HG02588 (cell line): ENCODE results near the gene HSDL2.

ENCODE experiments used
- ATAC-seq: cut with Tn5 transposase; IDR thresholded peaks from one replicate; pipeline ENCODE4 v1.9.1; 2021; ENCODE audit warnings: mild to moderate bottlenecking, moderate library complexity; ENCODE audit not compliant: unreplicated experiment

The HSDL2 gene

GRCh38 chr9:112443636-112444035 is 63.7 kb downstream of the HSDL2 start:
- ATAC-seq: no peak

GRCh38 chr9:112445196-112445595 is 65.3 kb downstream of the HSDL2 start:
- no peak for ATAC-seq

GRCh38 chr9:112446080-112446479 is 66.2 kb downstream of the HSDL2 start:
- ATAC-seq: no peak

- no peak for ATAC-seq
Measured at GRCh38 chr9:112446526-112446925, 66.6 kb downstream of the HSDL2 start.

- no peak for ATAC-seq
Measured at GRCh38 chr9:112447283-112447761, 67.4 kb downstream of the HSDL2 start.

- no peak for ATAC-seq
Measured at GRCh38 chr9:112462855-112463254, 82.9 kb downstream of the HSDL2 start.

GRCh38 chr9:112465352-112465751 is 85.4 kb downstream of the HSDL2 start:
- ATAC-seq: no peak

GRCh38 chr9:112472996-112473395 is 93.1 kb downstream of the HSDL2 start:
- ATAC-seq: no peak

GRCh38 chr9:112473986-112474385 is 94.1 kb downstream of the HSDL2 start:
- no peak for ATAC-seq

GRCh38 chr9:112475318-112475717 is 95.4 kb downstream of the HSDL2 start:
- ATAC-seq: no peak

GRCh38 chr9:112477330-112477729 is 97.4 kb downstream of the HSDL2 start:
- ATAC-seq: no peak

GRCh38 chr9:112479221-112479620 is 99.3 kb downstream of the HSDL2 start:
- no peak for ATAC-seq

GRCh38 chr9:112484607-112485006 is 104.7 kb downstream of the HSDL2 start:
- no peak for ATAC-seq

GRCh38 chr9:112485574-112485973 is 105.7 kb downstream of the HSDL2 start:
- no peak for ATAC-seq

GRCh38 chr9:112486221-112487007 is 106.5 kb downstream of the HSDL2 start, which contains the start of gene KIAA1958:
Gene KIAA1958 (plus strand): TSS chr9:112486827. CDS start chr9:112574081, 87,254 bp downstream.
- peak; percentile 92 for ATAC-seq

- ATAC-seq: peak; percentile 46
Measured at GRCh38 chr9:112487008-112487798, 107.3 kb downstream of the HSDL2 start.

- ATAC-seq: no peak
Measured at GRCh38 chr9:112487799-112488340, 108.0 kb downstream of the HSDL2 start.

GRCh38 chr9:112489039-112489546 is 109.2 kb downstream of the HSDL2 start:
- ATAC-seq: no peak

- ATAC-seq: no peak
Measured at GRCh38 chr9:112489876-112490666, 110.2 kb downstream of the HSDL2 start.

- no peak for ATAC-seq
Measured at GRCh38 chr9:112493393-112494137, 113.7 kb downstream of the HSDL2 start.
